ENCODE measurements around the gene WFDC12. TPM values are rescaled to one million over a fixed set of nuclear protein-coding genes. Genes with fewer than 3 reads are reported as not detected.

The WFDC12 gene
- total and polyA plus RNA-seq, 2 donors (not counting 3 experiments of a cell fraction or from before 2014, with no cell fraction given), result not detected

DNA sequence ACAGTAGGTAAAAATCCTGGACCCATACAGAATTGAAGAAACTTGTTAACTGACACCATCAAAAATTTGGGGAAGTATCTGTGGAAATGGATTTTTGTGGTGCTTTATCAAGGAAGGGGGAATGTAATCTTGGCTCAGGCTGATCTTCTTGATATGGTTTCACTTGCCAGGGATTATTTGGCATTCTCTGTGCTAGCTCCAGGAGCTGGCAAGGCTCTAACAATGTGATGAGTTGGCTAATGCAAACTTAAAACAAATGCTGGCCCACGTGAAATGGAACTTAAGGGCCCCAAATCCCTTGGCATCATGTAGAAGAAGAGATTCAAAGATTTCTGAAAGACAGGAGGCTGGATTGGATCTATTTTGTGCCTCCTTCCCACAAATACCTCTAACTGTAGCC lies 36.5 kb downstream of the WFDC12 start:
- no peak overlapping the region for H3K27ac ChIP-seq (ENCODE audit: insufficient read depth, low read depth, low read length)
- H3K4me2 ChIP-seq (ENCODE audit: insufficient read depth, low read length), result no peak overlapping the region
- no peaks in the 10 kb centered on the region for H3K9me3 ChIP-seq (replicated peaks; ENCODE audit: control insufficient read depth, insufficient read depth, low read length)
- no peak overlapping the region for H3K4me3 ChIP-seq (replicated peaks in 1 of 3; ENCODE audit: insufficient read depth in 1 of 3, low read depth in 1 of 3, low read length in 3 of 3)
- no peak overlapping the region for H3K9ac ChIP-seq (replicated peaks; ENCODE audit: extremely low read depth, insufficient read depth, low read length)
- no peaks in the 10 kb centered on the region for H3K27me3 ChIP-seq (ENCODE audit: control insufficient read depth in 2 of 2, insufficient read depth in 2 of 2, low read length in 2 of 2)
- FAIRE-seq (no peak), DNase-seq (ENCODE audit: low read depth, low spot score) (no peak)
- dilution Hi-C loops (cut with MboI; ENCODE audit: extremely low pct_ligation_motif_present, low sequenced_read_pairs) (no loop called here), intact Hi-C loops (cut with micrococcal nuclease) (no loop called here)
- POLR2A ChIA-PET, result no interaction called here
- peaks cover 2% of the 10 kb centered on the region for H3K4me1 ChIP-seq (ENCODE audit: control insufficient read depth, extremely low read depth, insufficient read depth, low read length)
- TF ChIP-seq, protein P1, sequence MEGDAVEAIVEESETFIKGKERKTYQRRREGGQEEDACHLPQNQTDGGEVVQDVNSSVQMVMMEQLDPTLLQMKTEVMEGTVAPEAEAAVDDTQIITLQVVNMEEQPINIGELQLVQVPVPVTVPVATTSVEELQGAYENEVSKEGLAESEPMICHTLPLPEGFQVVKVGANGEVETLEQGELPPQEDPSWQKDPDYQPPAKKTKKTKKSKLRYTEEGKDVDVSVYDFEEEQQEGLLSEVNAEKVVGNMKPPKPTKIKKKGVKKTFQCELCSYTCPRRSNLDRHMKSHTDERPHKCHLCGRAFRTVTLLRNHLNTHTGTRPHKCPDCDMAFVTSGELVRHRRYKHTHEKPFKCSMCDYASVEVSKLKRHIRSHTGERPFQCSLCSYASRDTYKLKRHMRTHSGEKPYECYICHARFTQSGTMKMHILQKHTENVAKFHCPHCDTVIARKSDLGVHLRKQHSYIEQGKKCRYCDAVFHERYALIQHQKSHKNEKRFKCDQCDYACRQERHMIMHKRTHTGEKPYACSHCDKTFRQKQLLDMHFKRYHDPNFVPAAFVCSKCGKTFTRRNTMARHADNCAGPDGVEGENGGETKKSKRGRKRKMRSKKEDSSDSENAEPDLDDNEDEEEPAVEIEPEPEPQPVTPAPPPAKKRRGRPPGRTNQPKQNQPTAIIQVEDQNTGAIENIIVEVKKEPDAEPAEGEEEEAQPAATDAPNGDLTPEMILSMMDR (IDR thresholded peaks at IDR 0.05; ENCODE audit: extremely low read depth in 1 of 2, insufficient read depth in 1 of 2, low read depth in 1 of 2, low read length in 2 of 2), result no peak
- TF ChIP-seq MYC (IDR thresholded peaks at IDR 0.05; ENCODE audit: low read depth, low read length), result no peak
- no peak for TF ChIP-seq POLR2A (IDR thresholded peaks at IDR 0.05; ENCODE audit: low read depth, low read length)
- no peak for TF ChIP-seq FOS (IDR thresholded peaks at IDR 0.05; ENCODE audit: borderline replicate concordance, insufficient read depth, low read length)
- no peak for TF ChIP-seq JUN (IDR thresholded peaks at IDR 0.05; ENCODE audit: borderline replicate concordance, insufficient read depth, insufficient read length, low read depth)
- no peak for TF ChIP-seq EZH2 (IDR thresholded peaks at IDR 0.05; ENCODE audit: borderline replicate concordance, low read depth, low read length, severe bottlenecking)
- no peak for TF ChIP-seq GATA2 (IDR thresholded peaks at IDR 0.05; ENCODE audit: insufficient read depth, insufficient read length, low read depth, low read length)
- TF ChIP-seq, protein P2, sequence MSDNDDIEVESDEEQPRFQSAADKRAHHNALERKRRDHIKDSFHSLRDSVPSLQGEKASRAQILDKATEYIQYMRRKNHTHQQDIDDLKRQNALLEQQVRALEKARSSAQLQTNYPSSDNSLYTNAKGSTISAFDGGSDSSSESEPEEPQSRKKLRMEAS (IDR thresholded peaks at IDR 0.05; ENCODE audit: insufficient read depth, insufficient read length), result no peak
- TF ChIP-seq POLR2AphosphoS5 (IDR thresholded peaks at IDR 0.05; ENCODE audit: insufficient read depth, low read depth, low read length), result no peak
- no peaks in the 10 kb centered on the region for H3K9me1 ChIP-seq (replicated peaks; ENCODE audit: control insufficient read depth, extremely low read depth, insufficient read depth, low read length)
- no TSS peak for BruUV-seq (replicated peaks)
- CTCF ChIA-PET, result interaction anchor here (2.4 to 3.1 kb wide), 2 partner anchors 8 to 44 kb away, joined by 10 to 13 read pairs; no protein-coding TSS in a partner anchor
- H4K20me1 ChIP-seq (replicated peaks; ENCODE audit: control insufficient read depth, extremely low read depth, insufficient read depth, low read length), result no peaks in the 10 kb centered on the region
- no peaks in the 10 kb centered on the region for H3K36me3 ChIP-seq (ENCODE audit: control insufficient read depth in 2 of 2, extremely low read depth in 1 of 2, insufficient read depth in 2 of 2, low read length in 2 of 2)
- no peak overlapping the region for H2AFZ ChIP-seq (ENCODE audit: low read depth, low read length)
- H3K79me2 ChIP-seq (ENCODE audit: control insufficient read depth, insufficient read depth, low read length), result no peaks in the 10 kb centered on the region

All from endothelial cell of umbilical vein (primary cell).